ENCODE results near the gene PSMD1. TPM values are rescaled to one million over a fixed set of nuclear protein-coding genes. Genes with fewer than 3 reads are reported as not detected.

Gene PSMD1
- total RNA-seq, 2 experiments from 2014 or later, result 116 TPM

GRCh38 chr2:231152800-231153557 is 96.3 kb downstream of the PSMD1 start:
- ChIA-PET POLR2A (no interaction called here), CTCF (no interaction called here)
- Mint-ChIP-seq H3K9me3 (no peaks in the 10 kb centered on the region), H3K27ac (no peak overlapping the region), H3K36me3 (peaks cover 29% of the 10 kb centered on the region), H3K4me3 (no peak overlapping the region), H3K27me3 (no peaks in the 10 kb centered on the region), H3K4me1 (ENCODE audit: low read depth) (no peaks in the 10 kb centered on the region)
- no peak for DNase-seq
- intact Hi-C loops (cut with micrococcal nuclease), result no loop called here

- ChIA-PET CTCF (interaction anchor here (0.7 kb wide), 1 partner anchor 63 kb away, joined by 3 read pairs; no protein-coding TSS in a partner anchor), POLR2A (no interaction called here)
- Mint-ChIP-seq H3K4me1 (ENCODE audit: low read depth) (peaks cover 21% of the 10 kb centered on the region), H3K27me3 (no peaks in the 10 kb centered on the region), H3K36me3 (peaks cover 18% of the 10 kb centered on the region), H3K27ac (no peak overlapping the region), H3K9me3 (no peaks in the 10 kb centered on the region), H3K4me3 (no peak overlapping the region)
- intact Hi-C loops (cut with micrococcal nuclease), result no loop called here
- DNase-seq, result no peak
These were observed 102.6 kb downstream of the PSMD1 start for GRCh38 chr2:231159306-231159705.

- no peak overlapping the region for H3K27ac Mint-ChIP-seq
- H3K9me3 Mint-ChIP-seq, result no peaks in the 10 kb centered on the region
- no peak overlapping the region for H3K4me3 Mint-ChIP-seq
- H3K27me3 Mint-ChIP-seq, result no peaks in the 10 kb centered on the region
- peaks cover 24% of the 10 kb centered on the region for H3K36me3 Mint-ChIP-seq
- no peak for DNase-seq
- POLR2A ChIA-PET, result no interaction called here
- H3K4me1 Mint-ChIP-seq (ENCODE audit: low read depth), result peaks cover 21% of the 10 kb centered on the region
- intact Hi-C loops (cut with micrococcal nuclease), result no loop called here
- CTCF ChIA-PET, result interaction anchor here (1.2 kb wide), 1 partner anchor 291 kb away, joined by 3 read pairs; no protein-coding TSS in a partner anchor
These were observed 104.0 kb downstream of the PSMD1 start for GRCh38 chr2:231160701-231161100.

- Mint-ChIP-seq H3K4me3 (no peak overlapping the region), H3K9me3 (no peaks in the 10 kb centered on the region), H3K4me1 (ENCODE audit: low read depth) (peaks cover 21% of the 10 kb centered on the region), H3K27ac (peak overlapping the region; percentile 78), H3K36me3 (peaks cover 29% of the 10 kb centered on the region), H3K27me3 (no peaks in the 10 kb centered on the region)
- no peak for DNase-seq
- intact Hi-C loops (cut with micrococcal nuclease), result no loop called here
- ChIA-PET CTCF (interaction anchor here (1.2 kb wide), 1 partner anchor 291 kb away, joined by 3 read pairs; no protein-coding TSS in a partner anchor), POLR2A (interaction anchor here (0.9 kb wide), 1 partner anchor 10 kb away, joined by 3 read pairs; no protein-coding TSS in a partner anchor)
These were observed 104.7 kb downstream of the PSMD1 start for GRCh38 chr2:231161252-231161839.

GRCh38 chr2:231161877-231162329 is 105.2 kb downstream of the PSMD1 start:
- intact Hi-C loops (cut with micrococcal nuclease), result no loop called here
- Mint-ChIP-seq H3K27ac (peak overlapping the region; percentile 78), H3K4me3 (no peak overlapping the region), H3K27me3 (no peaks in the 10 kb centered on the region), H3K36me3 (peaks cover 31% of the 10 kb centered on the region), H3K9me3 (no peaks in the 10 kb centered on the region), H3K4me1 (ENCODE audit: low read depth) (peaks cover 25% of the 10 kb centered on the region)
- ChIA-PET POLR2A (interaction anchor here (0.9 kb wide), 1 partner anchor 11 kb away, joined by 3 read pairs; no protein-coding TSS in a partner anchor), CTCF (no interaction called here)
- DNase-seq, result no peak

GRCh38 chr2:231163011-231163410 is 106.3 kb downstream of the PSMD1 start:
- POLR2A ChIA-PET, result no interaction called here
- Mint-ChIP-seq H3K4me1 (ENCODE audit: low read depth) (peaks cover 36% of the 10 kb centered on the region), H3K36me3 (peaks cover 41% of the 10 kb centered on the region), H3K9me3 (no peaks in the 10 kb centered on the region), H3K27ac (no peak overlapping the region), H3K27me3 (no peaks in the 10 kb centered on the region), H3K4me3 (no peak overlapping the region)
- intact Hi-C loops (cut with micrococcal nuclease), result no loop called here
- no peak for DNase-seq
- CTCF ChIA-PET, result no interaction called here

- CTCF ChIA-PET, result no interaction called here
- POLR2A ChIA-PET, result no interaction called here
- H3K9me3 Mint-ChIP-seq, result no peaks in the 10 kb centered on the region
- no peak for DNase-seq
- H3K4me3 Mint-ChIP-seq, result no peak overlapping the region
- intact Hi-C loops (cut with micrococcal nuclease), result no loop called here
- H3K27me3 Mint-ChIP-seq, result no peaks in the 10 kb centered on the region
- peaks cover 43% of the 10 kb centered on the region for H3K36me3 Mint-ChIP-seq
- H3K27ac Mint-ChIP-seq, result no peak overlapping the region
- H3K4me1 Mint-ChIP-seq (ENCODE audit: low read depth), result peaks cover 41% of the 10 kb centered on the region
These were observed 106.9 kb downstream of the PSMD1 start for GRCh38 chr2:231163414-231164095.

GRCh38 chr2:231167745-231168459 is 111.2 kb downstream of the PSMD1 start:
- ChIA-PET POLR2A (no interaction called here), CTCF (interaction anchor here (1.0 to 1.2 kb wide), 2 partner anchors 17 to 64 kb away, joined by 3 to 4 read pairs; no protein-coding TSS in a partner anchor)
- intact Hi-C loops (cut with micrococcal nuclease), result no loop called here
- peak overlapping the region; percentile 53 for H3K27ac Mint-ChIP-seq
- H3K4me1 Mint-ChIP-seq (ENCODE audit: low read depth), result peaks cover 29% of the 10 kb centered on the region
- DNase-seq, result no peak
- H3K27me3 Mint-ChIP-seq, result no peaks in the 10 kb centered on the region
- no peak overlapping the region for H3K4me3 Mint-ChIP-seq
- H3K9me3 Mint-ChIP-seq, result no peaks in the 10 kb centered on the region
- peaks cover 63% of the 10 kb centered on the region for H3K36me3 Mint-ChIP-seq

- peak overlapping the region; percentile 53 for H3K27ac Mint-ChIP-seq
- H3K36me3 Mint-ChIP-seq, result peaks cover 61% of the 10 kb centered on the region
- no peak for DNase-seq
- no peak overlapping the region for H3K4me3 Mint-ChIP-seq
- intact Hi-C loops (cut with micrococcal nuclease), result no loop called here
- ChIA-PET CTCF (interaction anchor here (1.2 kb wide), 1 partner anchor 18 kb away, joined by 3 read pairs; no protein-coding TSS in a partner anchor), POLR2A (no interaction called here)
- H3K9me3 Mint-ChIP-seq, result no peaks in the 10 kb centered on the region
- no peaks in the 10 kb centered on the region for H3K27me3 Mint-ChIP-seq
- H3K4me1 Mint-ChIP-seq (ENCODE audit: low read depth), result peaks cover 29% of the 10 kb centered on the region
These were observed 111.9 kb downstream of the PSMD1 start for GRCh38 chr2:231168460-231169139.

- Mint-ChIP-seq H3K9me3 (no peaks in the 10 kb centered on the region), H3K27ac (peak overlapping the region; percentile 19), H3K4me1 (ENCODE audit: low read depth) (peaks cover 29% of the 10 kb centered on the region), H3K27me3 (no peaks in the 10 kb centered on the region), H3K4me3 (no peak overlapping the region), H3K36me3 (peaks cover 61% of the 10 kb centered on the region)
- CTCF ChIA-PET, result no interaction called here
- POLR2A ChIA-PET, result no interaction called here
- intact Hi-C loops (cut with micrococcal nuclease), result no loop called here
- no peak for DNase-seq
These were observed 112.8 kb downstream of the PSMD1 start for GRCh38 chr2:231169488-231169887.

GRCh38 chr2:231170055-231170454 is 113.4 kb downstream of the PSMD1 start:
- H3K27ac Mint-ChIP-seq, result no peak overlapping the region
- H3K27me3 Mint-ChIP-seq, result no peaks in the 10 kb centered on the region
- CTCF ChIA-PET, result interaction anchor here (1.2 kb wide), 1 partner anchor 237 kb away, joined by 3 read pairs; no protein-coding TSS in a partner anchor
- intact Hi-C loops (cut with micrococcal nuclease), result no loop called here
- POLR2A ChIA-PET, result no interaction called here
- no peak for DNase-seq
- peaks cover 29% of the 10 kb centered on the region for H3K4me1 Mint-ChIP-seq (ENCODE audit: low read depth)
- H3K36me3 Mint-ChIP-seq, result peaks cover 59% of the 10 kb centered on the region
- H3K9me3 Mint-ChIP-seq, result no peaks in the 10 kb centered on the region
- H3K4me3 Mint-ChIP-seq, result no peak overlapping the region

Measured in activated CD4-positive, alpha-beta memory T cell treated with anti-CD3 and anti-CD28 coated beads for 36 hours (primary cell).